Mucosa of descending colon (tissue), 3 donors: ENCODE data around the gene SYNE2. TPM values are rescaled to one million over a fixed set of nuclear protein-coding genes. Genes with fewer than 3 reads are reported as not detected.

Experiments used
- ATAC-seq: fragments of 200-7000 bp; cut with Tn5 transposase; one replicate; pipeline ENCODE4 v1.9.1; 2020; ENCODE audit warnings: mild to moderate bottlenecking, moderate library complexity
- DNase-seq, 3 donors: peaks; one replicate each; pipeline ENCODE4 v3.0.0-alpha.2; 2020
- H3K36me3 ChIP-seq: fragments of 200-600 bp; one replicate; pipeline ENCODE4 v1.8.0; 2021; ENCODE audit warnings: low read depth, mild to moderate bottlenecking
- H3K4me1 ChIP-seq: fragments of 200-600 bp; one replicate; pipeline ENCODE4 v1.8.0; 2021; ENCODE audit warnings: low read depth, mild to moderate bottlenecking
- H3K4me3 ChIP-seq: fragments of 200-600 bp; one replicate; pipeline ENCODE4 v1.8.0; 2021; ENCODE audit warnings: mild to moderate bottlenecking
- H3K9me3 ChIP-seq: fragments of 200-600 bp; one replicate; pipeline ENCODE4 v1.8.0; 2021; ENCODE audit warnings: mild to moderate bottlenecking
- intact Hi-C, 2 donors: fragments of 100-400 bp; cut with DNase I in 1 of 2; cut with micrococcal nuclease in 1 of 2; formaldehyde crosslinking; loops; one replicate each; pipeline versions ENCODE4 v1.11.0 to v1.11.1; 2022; cut with DNase I, micrococcal nuclease
- total RNA-seq, 3 donors: library from RNA; stranded (reverse); fragmentation: NEBNext Ultra II Directional in 2 of 3; extraction: Animal tissue kit (Norgen Biotek cat#: 25700) in 2 of 3; gene quantifications; one replicate each; pipeline versions ENCODE4 v1.2.1 to v1.2.4, GENCODE V29; 2021 to 2023
- TF ChIP-seq, protein P1 (sequence below): fragments of 200-600 bp; IDR thresholded peaks from one replicate; pipeline ENCODE4 v1.8.0; 2022; ENCODE audit warnings: antibody characterized with exemption, mild to moderate bottlenecking
- donor health status: DM: no; HTN: no; CAD: no; lungs with moderate emphysema.
- donor health status: DM: no; HTN: no; CAD: no.
- donor health status: DM: no; HTN: yes; CAD: no.

Gene SYNE2
- total RNA-seq, 3 donors from 2014 or later: 104 to 215 (median 174) TPM

DNA sequence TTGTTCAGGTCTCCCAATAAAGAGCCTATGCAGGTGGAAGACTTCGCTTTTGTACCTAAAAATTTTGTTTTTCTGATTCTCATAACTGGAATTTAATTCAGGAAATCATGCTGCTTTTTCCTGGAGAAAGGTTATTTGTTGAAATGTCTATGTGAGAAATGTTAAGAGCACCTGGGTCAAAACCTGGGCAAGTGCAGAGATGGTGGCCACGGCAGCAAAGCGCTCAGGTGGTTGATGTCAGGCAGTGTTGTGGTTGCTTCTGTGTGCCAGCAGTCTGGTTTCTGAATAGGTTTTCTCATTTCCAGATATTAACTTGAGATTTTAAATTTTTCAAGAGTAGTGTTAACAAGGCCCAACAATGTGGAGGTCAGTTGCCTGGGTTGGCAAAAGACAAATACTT lies 345.2 kb downstream of the SYNE2 start:
- no peak for ATAC-seq
- no peaks in the 10 kb centered on the region for H3K4me1 ChIP-seq
- intact Hi-C loops: no loop called here
- TF ChIP-seq, protein P1, sequence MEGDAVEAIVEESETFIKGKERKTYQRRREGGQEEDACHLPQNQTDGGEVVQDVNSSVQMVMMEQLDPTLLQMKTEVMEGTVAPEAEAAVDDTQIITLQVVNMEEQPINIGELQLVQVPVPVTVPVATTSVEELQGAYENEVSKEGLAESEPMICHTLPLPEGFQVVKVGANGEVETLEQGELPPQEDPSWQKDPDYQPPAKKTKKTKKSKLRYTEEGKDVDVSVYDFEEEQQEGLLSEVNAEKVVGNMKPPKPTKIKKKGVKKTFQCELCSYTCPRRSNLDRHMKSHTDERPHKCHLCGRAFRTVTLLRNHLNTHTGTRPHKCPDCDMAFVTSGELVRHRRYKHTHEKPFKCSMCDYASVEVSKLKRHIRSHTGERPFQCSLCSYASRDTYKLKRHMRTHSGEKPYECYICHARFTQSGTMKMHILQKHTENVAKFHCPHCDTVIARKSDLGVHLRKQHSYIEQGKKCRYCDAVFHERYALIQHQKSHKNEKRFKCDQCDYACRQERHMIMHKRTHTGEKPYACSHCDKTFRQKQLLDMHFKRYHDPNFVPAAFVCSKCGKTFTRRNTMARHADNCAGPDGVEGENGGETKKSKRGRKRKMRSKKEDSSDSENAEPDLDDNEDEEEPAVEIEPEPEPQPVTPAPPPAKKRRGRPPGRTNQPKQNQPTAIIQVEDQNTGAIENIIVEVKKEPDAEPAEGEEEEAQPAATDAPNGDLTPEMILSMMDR: no peak
- no peaks in the 10 kb centered on the region for H3K36me3 ChIP-seq
- no peak for DNase-seq
- H3K9me3 ChIP-seq: no peaks in the 10 kb centered on the region
- H3K4me3 ChIP-seq: no peak overlapping the region

DNA sequence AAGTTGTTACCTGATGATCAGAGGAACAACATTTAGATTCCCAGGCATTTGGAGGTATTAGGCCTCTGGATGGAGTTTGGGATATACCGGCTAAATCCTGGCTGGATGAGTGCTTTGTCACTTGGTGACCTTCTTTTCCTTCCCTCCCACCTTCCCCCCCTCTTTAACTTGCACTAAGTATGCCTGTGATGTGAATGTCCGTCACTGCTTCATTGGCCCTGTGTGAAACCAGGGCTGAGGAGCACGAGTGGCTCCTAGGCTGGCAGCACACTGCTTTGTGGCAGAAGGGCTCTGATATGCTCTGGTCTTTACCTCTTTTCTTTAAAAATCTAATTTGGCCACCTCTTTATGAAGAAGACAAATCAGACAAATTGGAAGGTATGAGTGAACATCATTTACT lies 345.7 kb downstream of the SYNE2 start:
- no peak overlapping the region for H3K4me3 ChIP-seq
- H3K4me1 ChIP-seq: no peaks in the 10 kb centered on the region
- no peaks in the 10 kb centered on the region for H3K9me3 ChIP-seq
- DNase-seq: no peak
- no peaks in the 10 kb centered on the region for H3K36me3 ChIP-seq
- ATAC-seq: no peak
- TF ChIP-seq, protein P1: no peak
- intact Hi-C loops: no loop called here

DNA sequence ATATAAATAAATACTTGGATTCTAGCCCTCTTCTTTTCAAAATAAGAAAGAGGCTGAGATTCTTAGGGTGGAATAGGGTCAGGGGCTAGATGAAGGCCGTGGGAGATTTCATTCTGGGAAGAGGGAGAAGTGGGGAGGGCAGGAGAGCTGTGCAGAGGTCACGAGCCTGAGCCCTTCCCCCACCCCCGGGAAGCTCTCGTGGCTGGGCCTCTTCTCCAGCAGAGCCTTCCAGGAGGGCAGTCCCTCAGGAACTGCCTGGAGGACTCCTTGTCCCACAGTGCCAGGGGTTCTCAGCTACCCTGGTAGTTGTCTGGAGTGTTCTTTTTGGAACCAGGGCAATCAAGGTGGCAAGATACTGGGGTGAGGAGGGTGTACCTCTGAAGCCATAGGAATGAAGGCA lies 347.4 kb downstream of the SYNE2 start:
- intact Hi-C loops: no loop called here
- no peak for ATAC-seq
- no peaks in the 10 kb centered on the region for H3K4me1 ChIP-seq

DNA sequence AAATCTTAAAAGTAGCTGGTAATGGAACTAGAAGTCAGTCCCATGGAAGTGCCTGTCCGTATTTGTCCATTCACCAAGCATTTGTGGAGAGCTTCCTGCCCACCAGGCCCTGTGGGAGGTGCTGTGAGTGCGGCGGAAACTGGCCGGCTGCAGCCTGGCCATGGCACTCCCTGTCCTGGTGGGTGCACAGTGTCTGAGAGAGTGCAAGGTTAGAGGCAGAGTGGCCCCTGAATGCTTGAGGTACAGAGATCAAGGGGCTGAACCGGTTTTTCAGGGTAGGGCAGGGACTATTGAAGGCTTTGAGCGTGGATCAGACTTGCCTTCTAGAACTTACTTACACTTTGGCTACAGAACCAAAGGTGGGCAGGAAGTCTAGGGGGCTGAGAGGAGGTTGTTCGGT lies 348.5 kb downstream of the SYNE2 start:
- intact Hi-C loops: no loop called here
- TF ChIP-seq, protein P1: no peak
- DNase-seq (no peak), ATAC-seq (peak; percentile 19)
- no peak overlapping the region for H3K4me3 ChIP-seq
- H3K4me1 ChIP-seq: no peaks in the 10 kb centered on the region
- H3K9me3 ChIP-seq: no peaks in the 10 kb centered on the region
- H3K36me3 ChIP-seq: no peaks in the 10 kb centered on the region

More for the DNA sequence above, 347.4 kb downstream of the SYNE2 start:
- Histone ChIP-seq H3K4me3 (no peak overlapping the region), H3K36me3 (no peaks in the 10 kb centered on the region), H3K9me3 (no peaks in the 10 kb centered on the region)
- DNase-seq: no peak
- TF ChIP-seq, protein P1: no peak

DNA sequence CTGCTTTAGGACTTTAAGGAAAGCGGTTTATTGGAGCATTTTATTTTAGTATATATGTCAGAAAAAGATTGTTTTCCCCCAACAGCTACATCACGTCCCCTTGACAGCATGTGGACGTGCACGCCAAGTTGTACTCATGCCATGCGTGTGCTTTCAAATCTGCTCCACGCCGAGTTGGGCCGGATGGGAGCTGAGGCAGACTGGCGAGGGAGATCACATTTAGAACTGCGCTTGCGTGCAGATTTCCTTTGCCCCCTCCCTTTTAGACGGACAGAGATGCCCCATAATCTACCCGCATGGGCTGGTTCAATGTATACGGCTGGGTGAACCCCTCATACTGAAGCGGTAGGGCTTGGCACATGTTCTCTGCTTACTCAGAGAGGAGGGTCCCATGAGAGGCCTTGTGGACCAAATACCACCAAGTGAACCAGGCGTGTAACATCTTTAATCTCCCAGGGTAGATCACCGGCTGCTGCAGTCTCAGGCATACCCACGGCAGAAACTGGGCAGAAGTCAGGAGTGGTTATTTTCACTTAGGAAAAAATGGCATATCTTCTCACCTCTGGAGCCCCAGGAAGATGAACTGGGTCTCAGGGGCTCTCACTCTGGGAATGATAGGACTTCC lies 349.2 kb downstream of the SYNE2 start:
- no peak for ATAC-seq
- no peaks in the 10 kb centered on the region for H3K9me3 ChIP-seq
- intact Hi-C loops: no loop called here
- H3K36me3 ChIP-seq: no peaks in the 10 kb centered on the region
- TF ChIP-seq, protein P1: no peak
- H3K4me1 ChIP-seq: no peaks in the 10 kb centered on the region
- H3K4me3 ChIP-seq: no peak overlapping the region
- no peak for DNase-seq

DNA sequence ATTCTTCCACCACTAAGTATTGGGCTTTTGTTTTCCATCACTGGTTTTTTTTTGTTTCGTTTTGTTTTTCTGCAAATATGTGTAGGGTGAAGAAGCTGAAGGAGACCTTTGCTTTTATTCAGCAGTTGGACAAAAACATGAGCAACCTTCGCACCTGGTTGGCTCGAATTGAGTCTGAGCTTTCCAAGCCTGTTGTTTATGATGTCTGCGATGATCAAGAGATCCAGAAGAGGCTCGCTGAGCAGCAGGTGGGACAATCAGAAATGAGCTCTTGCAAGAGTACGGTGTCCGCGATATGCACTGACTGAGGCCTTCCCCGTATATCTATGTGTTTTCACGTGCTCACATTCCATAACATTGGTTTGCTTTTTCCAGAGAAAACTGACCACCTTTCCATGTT lies 349.9 kb downstream of the SYNE2 start:
- DNase-seq (no peak), ATAC-seq (no peak)
- H3K4me1 ChIP-seq: no peaks in the 10 kb centered on the region
- H3K4me3 ChIP-seq: no peak overlapping the region
- TF ChIP-seq, protein P1: no peak
- intact Hi-C loops: no loop called here
- H3K36me3 ChIP-seq: no peaks in the 10 kb centered on the region
- no peaks in the 10 kb centered on the region for H3K9me3 ChIP-seq
